ENCODE measurements around the gene DACH1.

Gene DACH1

DNA sequence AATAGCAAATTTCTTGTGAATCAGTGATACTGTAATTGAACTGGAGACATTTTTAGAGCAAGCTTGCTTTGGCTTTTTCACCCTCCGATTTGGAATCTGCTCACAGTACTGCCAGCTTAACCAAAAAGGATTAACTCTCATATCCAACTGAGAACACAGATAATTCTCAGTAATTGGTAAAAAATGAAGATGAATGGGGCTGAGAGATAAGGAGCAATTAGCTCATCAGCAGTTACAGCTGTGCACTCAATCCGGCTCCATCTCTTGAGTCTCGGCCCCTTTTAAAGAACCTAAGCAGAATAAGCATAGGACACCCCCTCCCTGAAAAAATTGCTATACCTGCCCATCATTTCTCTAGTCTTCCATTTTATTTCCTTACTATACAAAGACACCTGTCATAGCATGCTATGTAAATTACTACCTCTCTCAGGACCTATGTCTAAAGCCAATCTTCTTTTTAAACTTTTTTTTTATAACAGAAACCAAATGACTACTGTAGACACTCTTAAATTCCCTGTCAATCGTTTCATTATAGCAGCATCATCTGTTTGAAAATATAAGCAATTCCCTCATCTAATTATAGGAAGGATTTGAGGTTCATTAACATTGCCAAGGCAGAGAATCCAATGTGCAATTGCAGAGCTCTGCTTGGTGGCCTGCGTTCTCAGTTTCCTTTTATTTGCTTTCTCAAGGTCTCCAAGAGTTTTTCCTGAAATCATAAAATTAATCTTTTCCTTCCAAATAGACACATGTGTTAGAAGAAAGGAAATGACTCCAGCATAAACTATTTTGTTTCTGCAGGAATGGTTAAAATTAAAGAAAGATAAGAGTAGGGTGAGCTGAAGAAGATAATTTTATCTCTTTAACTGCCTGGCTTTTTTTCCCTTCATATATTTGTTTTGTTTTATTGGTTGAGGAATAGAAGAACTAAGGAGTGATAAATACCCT is 242.1 kb downstream of the DACH1 start:
- no peak for DNase-seq (ENCODE audit: low read depth in 2 of 2)

DNA sequence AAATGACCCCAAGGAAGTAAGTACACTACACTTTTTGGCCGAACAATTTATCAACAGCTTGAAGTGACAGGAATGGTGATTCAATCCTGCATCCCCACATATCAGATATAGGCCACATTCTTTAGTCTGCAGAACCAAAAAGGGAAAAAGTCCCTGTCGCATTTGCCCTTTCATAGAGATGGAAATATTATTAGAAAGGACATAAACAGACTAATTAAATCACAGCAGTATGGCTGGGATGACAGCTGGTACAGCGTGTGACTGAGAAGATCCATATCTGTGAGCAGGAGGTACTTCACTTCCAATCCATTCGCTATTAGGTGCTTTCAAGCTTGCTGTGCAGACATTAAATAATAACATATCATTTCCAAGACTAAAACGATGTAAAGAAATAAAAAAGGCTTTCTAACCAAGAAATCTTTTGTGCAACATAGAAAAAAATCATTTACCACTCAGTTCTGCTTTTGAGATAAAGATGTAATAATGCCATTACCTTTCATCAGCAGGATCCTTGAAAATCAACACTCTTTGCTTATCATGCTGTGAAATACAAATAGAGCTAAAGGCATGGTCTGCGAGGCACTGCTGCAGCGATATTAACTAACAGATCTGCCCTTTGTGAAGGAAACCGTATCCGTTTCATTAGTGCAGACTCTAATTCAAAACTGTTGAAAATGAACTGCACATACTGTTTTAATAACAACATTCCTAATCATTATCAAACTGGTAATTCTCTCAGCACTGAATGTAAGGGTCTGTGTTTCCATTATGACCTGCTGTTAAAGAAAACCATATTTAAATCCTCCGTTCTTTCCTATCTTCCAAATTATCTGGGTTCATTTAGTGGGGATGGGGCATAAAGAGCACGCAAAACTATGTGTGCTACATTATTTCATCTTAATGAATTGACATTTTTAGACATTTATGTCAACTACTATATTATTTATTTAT is 245.6 kb downstream of the DACH1 start:
- DNase-seq (ENCODE audit: low read depth in 2 of 2) = no peak

DNA sequence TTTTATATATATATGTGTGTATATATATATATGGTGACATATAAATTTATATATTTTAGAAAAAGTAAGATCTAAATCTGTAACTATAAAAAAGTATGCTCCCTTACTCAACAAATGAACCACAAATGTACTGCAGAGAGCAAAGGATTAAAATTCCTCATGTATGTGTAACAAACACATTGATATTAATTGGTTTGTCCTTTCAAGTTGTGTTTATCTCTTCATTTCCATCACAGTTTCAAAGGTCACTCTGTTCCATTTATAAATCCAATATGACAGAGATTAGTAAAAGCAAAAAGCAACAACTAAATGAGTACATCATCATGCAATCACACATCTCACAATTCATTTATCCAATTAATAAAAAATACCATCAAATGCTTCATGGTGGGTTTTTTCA is 247.9 kb downstream of the DACH1 start:
- DNase-seq (ENCODE audit: low read depth in 2 of 2) = no peak

DNA sequence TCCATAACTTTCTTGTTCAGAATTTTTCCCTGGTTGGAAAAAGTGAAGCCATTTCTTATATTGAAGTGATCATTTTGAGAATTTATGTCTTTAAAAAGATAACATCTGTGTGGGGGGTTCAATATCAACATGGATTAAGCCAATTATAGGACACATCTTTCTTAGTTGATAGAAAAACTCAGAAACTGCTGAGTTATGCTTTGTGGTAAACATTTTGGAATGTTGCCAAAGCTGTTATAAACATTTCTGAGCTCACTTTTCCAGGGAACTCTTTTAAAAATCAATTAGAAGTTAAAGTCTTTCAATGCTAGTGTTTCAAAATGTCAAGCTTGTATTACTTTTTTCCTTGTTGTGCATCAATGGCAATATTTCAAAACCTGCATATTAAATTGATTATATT is 248.8 kb downstream of the DACH1 start:
- DNase-seq (ENCODE audit: low read depth in 2 of 2) = no peak

GRCh38 chr13:71617265-71617664 is 249.7 kb downstream of the DACH1 start:
- no peak for DNase-seq (ENCODE audit: low read depth in 2 of 2)

GRCh38 chr13:71613066-71613745 is 253.8 kb downstream of the DACH1 start:
- DNase-seq (ENCODE audit: low read depth in 2 of 2) = no peak

DNA sequence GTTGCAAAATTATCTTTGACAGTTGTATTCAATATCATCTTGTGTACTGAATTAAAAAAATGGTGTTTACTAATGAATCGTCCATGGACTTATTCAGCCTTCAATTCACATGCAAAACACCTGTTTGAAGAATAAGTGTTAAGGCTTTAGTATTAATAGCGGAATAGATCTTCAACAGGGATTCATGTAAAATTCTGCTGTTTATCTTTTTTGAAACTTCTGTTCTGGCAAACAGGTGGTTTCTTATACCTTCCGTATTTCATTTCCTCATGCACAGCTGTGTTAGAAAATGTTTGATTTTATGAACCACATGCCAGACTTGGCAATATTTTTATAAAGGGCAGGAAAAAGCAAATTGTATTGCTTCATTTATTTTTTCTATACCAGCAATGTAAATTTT is 255.7 kb downstream of the DACH1 start:
- no peak for DNase-seq (ENCODE audit: low read depth in 2 of 2)

DNA sequence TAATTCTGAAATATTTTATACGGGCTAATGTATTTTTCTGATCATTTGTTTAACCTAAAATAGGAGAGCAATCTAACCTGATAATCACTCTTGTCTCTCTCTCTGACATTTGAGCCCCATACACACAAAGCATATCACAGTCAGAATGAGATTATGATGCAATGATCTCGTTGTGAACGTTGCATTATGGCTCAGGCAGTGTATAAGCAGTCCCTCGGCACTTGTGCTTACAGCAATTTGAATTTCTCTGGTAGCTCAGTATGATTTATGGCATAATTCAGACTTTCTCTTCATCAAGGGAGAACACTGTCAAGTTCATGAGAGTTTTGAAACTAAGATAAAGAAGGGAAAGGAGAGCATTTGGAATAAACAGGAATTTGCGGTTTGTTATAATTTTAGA is 256.1 kb downstream of the DACH1 start:
- no peak for DNase-seq (ENCODE audit: low read depth in 2 of 2)

GRCh38 chr13:71609271-71609670 is 257.7 kb downstream of the DACH1 start:
- no peak for DNase-seq (ENCODE audit: low read depth in 2 of 2)

- DNase-seq (ENCODE audit: low read depth in 2 of 2) = no peak
These were observed 259.4 kb downstream of the DACH1 start for GRCh38 chr13:71607575-71607974.

- DNase-seq (ENCODE audit: low read depth in 2 of 2) = no peak
These were observed 260.2 kb downstream of the DACH1 start for GRCh38 chr13:71606818-71607217.

DNA sequence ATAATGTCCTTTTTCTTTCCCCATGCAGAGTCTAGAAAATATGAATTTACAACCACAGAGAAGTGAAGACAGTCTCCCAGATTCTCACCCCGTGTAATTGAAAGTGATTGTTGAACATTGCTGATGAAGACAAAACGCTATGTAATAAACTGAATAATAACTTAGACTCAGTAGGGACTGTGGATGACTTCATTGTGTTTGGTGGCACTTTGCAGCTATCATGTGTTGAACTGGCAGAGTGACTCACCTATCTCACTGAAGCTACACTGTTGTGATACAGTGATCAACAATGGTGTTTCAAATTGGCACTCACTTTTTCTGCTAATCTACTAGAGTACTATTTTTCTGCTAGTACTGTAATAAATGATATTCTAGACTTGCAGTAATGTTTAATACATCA is 261.3 kb downstream of the DACH1 start:
- no peak for DNase-seq (ENCODE audit: low read depth in 2 of 2)

DNA sequence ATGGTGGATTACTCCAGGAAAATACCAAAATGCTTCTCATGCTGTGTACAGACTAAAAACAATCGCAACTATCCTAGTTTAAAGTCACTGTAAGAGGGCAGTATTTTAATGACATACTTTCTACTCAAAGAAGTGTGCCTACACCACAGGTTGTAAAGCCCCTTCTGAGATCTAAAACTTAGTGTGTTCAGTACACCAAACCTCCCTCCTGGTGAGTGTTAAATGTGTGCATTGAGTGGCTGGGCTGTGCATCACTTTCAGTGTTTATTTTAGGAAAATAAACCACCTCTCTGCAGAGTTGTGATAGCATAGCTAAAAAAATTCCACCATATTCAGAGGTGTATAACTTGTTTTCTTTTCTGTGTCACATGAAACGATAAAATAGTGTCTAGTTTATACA is 263.7 kb downstream of the DACH1 start:
- DNase-seq (ENCODE audit: low read depth in 2 of 2) = no peak

DNA sequence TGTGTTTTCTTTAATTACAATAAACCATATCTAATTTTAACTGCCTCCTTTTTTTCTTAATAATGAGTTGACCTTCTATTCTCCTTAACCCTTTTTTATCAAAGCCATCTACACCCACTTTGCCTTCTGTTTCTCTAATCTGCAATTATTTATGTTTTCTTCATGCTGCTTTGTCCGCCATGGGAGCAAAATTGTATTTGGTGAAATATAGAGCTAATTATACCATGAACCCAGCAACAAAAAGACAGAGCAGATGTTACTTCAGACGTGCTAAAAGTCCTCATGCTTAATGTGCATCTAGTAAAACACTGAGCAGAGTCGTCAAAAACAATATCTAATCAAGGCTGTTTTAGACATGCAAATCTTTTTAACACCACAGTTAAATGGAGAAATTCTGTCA is 264.7 kb downstream of the DACH1 start:
- no peak for DNase-seq (ENCODE audit: low read depth in 2 of 2)

- DNase-seq (ENCODE audit: low read depth in 2 of 2) = no peak
These were observed 269.9 kb downstream of the DACH1 start for GRCh38 chr13:71597150-71597549.

GRCh38 chr13:71596116-71596515 is 270.9 kb downstream of the DACH1 start:
- no peak for DNase-seq (ENCODE audit: low read depth in 2 of 2)

- no peak for DNase-seq (ENCODE audit: low read depth in 2 of 2)
These were observed 273.4 kb downstream of the DACH1 start for GRCh38 chr13:71593566-71593965.

- no peak for DNase-seq (ENCODE audit: low read depth in 2 of 2)
These were observed 275.6 kb downstream of the DACH1 start for GRCh38 chr13:71591374-71591773.

DNA sequence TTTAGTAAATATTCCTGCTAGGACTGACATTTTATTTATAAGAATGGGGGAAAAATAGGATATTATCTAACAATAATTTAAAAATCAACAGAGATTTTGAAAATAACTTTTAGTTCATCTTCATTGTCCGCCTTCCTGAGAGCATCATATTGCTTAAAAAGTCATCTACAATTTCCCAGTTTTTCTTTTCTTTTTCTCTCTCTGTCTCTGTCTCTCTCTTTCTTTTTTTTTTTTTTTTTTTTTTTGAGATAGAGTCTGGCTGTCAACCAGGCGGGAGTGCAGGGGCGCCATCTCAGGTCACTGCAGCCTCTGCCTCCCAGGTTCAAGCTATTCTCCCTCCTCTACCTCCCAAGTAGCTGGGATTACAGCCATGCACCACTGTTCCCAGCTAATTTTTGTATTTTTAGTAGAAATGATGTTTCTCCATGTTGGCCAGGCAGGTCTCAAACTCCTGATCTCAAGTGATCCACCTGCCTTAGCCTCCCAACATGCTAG is 276.3 kb downstream of the DACH1 start:
- no peak for DNase-seq (ENCODE audit: low read depth in 2 of 2)

GRCh38 chr13:71589032-71589431 is 278.0 kb downstream of the DACH1 start:
- no peak for DNase-seq (ENCODE audit: low read depth in 2 of 2)

DNA sequence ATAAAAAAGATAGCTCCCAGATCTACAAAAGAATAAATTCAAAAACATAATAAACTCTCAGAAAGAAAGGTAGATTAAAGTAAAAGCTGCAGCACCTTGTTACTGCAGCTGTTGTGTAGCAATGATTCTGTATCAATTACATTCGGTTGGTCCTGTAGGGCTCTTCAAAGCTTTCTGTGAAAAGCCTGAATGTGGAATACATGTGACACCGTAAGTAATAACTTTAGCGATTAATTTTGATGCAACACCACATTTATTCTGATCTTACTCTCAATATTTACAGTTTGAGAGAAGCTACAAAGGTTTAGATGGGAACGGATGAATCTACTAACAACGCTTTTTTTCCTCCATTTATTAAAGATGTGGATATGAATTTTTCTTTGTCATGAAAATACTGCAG is 279.2 kb downstream of the DACH1 start:
- DNase-seq (ENCODE audit: low read depth in 2 of 2) = no peak

DNA sequence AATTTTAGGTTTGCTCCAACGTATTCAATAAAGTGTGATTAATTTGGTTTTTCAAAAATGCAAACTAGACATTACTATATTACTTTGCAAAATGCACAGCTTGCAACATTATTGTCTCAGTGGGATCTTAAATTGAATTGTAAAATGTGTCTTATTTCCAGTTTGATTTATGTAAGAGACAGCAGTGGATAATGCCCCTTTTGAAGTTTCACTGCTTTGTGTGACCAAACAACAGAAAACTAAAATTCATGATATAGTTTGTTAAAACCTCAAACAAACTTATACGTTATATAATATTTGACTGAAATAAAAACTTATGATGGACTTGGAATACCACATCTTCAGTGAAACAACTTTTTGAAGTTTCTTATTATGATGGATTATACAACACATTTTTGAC is 279.8 kb downstream of the DACH1 start:
- no peak for DNase-seq (ENCODE audit: low read depth in 2 of 2)

All from stimulated activated CD4-positive, alpha-beta T cell treated with anti-CD3 and anti-CD28 coated beads, Interleukin-15, amount 100 ng/mL, for 48 hours (primary cell).